HG03159 (cell line): ENCODE measurements around the gene RFPL4AL1.
"Not testable (repeated sequence)": the region's sequence is repeated elsewhere in the genome, so short reads cannot be mapped to it uniquely, and the experiment has no call there.

Source experiments
- ATAC-seq: cut with Tn5 transposase; IDR thresholded peaks from one replicate; pipeline ENCODE4 v1.9.1; 2021; ENCODE audit warnings: mild to moderate bottlenecking, moderate library complexity; ENCODE audit not compliant: unreplicated experiment

RFPL4AL1 gene

GRCh38 chr19:55768818-55769217 lies at the start of gene RFPL4AL1:
RFPL4AL1 (plus strand) TSS chr19:55769118; CDS start chr19:55771805, 2,687 bp downstream.
- ATAC-seq: not testable (repeated sequence)

GRCh38 chr19:55720214-55720746 lies 48.6 kb upstream of the RFPL4AL1 start:
- no peak for ATAC-seq

GRCh38 chr19:55720801-55721200 lies 48.1 kb upstream of the RFPL4AL1 start:
- ATAC-seq: no peak

GRCh38 chr19:55723491-55723890 lies 45.4 kb upstream of the RFPL4AL1 start:
- ATAC-seq: no peak

- ATAC-seq: not testable (repeated sequence)
Observed at GRCh38 chr19:55730378-55730777, 38.5 kb upstream of the RFPL4AL1 start.

- no peak for ATAC-seq
Observed at GRCh38 chr19:55738302-55738701, 30.6 kb upstream of the RFPL4AL1 start, which contains the start of gene NLRP9. NLRP9 (minus strand) TSS chr19:55738402; CDS start chr19:55738374, 28 bp downstream.

GRCh38 chr19:55750715-55751114 lies 18.2 kb upstream of the RFPL4AL1 start:
- no peak for ATAC-seq

- ATAC-seq: no peak
Observed at GRCh38 chr19:55753401-55753800, 15.5 kb upstream of the RFPL4AL1 start.

GRCh38 chr19:55756808-55757207 lies 12.1 kb upstream of the RFPL4AL1 start:
- not testable (repeated sequence) for ATAC-seq

- not testable (repeated sequence) for ATAC-seq
Observed at GRCh38 chr19:55758797-55759196, 10.1 kb upstream of the RFPL4AL1 start, which contains the start of gene RFPL4A. RFPL4A (plus strand) TSS chr19:55759097; CDS start chr19:55761801, 2,704 bp downstream.

- no peak for ATAC-seq
Observed at GRCh38 chr19:55766466-55766865, 2.5 kb upstream of the RFPL4AL1 start.

GRCh38 chr19:55769632-55770031 lies 714 bp downstream of the RFPL4AL1 start:
- not testable (repeated sequence) for ATAC-seq

GRCh38 chr19:55777528-55777927 lies 8.6 kb downstream of the RFPL4AL1 start:
- ATAC-seq: no peak

GRCh38 chr19:55778331-55778730 lies 9.4 kb downstream of the RFPL4AL1 start:
- ATAC-seq: no peak

GRCh38 chr19:55781112-55781511 lies 12.2 kb downstream of the RFPL4AL1 start:
- no peak for ATAC-seq

GRCh38 chr19:55795021-55795420 lies 26.1 kb downstream of the RFPL4AL1 start:
- ATAC-seq: no peak

- ATAC-seq: no peak
Observed at GRCh38 chr19:55801416-55801815, 32.5 kb downstream of the RFPL4AL1 start.

- ATAC-seq: no peak
Observed at GRCh38 chr19:55802281-55802680, 33.4 kb downstream of the RFPL4AL1 start.

GRCh38 chr19:55809381-55810058 lies 40.6 kb downstream of the RFPL4AL1 start:
- no peak for ATAC-seq

GRCh38 chr19:55811340-55811739 lies 42.4 kb downstream of the RFPL4AL1 start:
- no peak for ATAC-seq

- ATAC-seq: no peak
Observed at GRCh38 chr19:55812449-55812848, 43.5 kb downstream of the RFPL4AL1 start.

- ATAC-seq: no peak
Observed at GRCh38 chr19:55813906-55814305, 45.0 kb downstream of the RFPL4AL1 start.
